ENCODE data around the gene TFEC. TPM values are rescaled to one million over a fixed set of nuclear protein-coding genes. Genes with fewer than 3 reads are reported as not detected.

TFEC gene
- total RNA-seq, 1 donor from 2014 or later, result 0.56 TPM

GRCh38 chr7:115953592-115954255 lies 76.8 kb downstream of the TFEC start:
- H3K36me3 Mint-ChIP-seq (ENCODE audit: low read depth, unreplicated experiment), result no peaks in the 10 kb centered on the region
- H3K4me3 Mint-ChIP-seq (ENCODE audit: unreplicated experiment), result no peak overlapping the region
- no peak overlapping the region for H3K27ac Mint-ChIP-seq (ENCODE audit: unreplicated experiment)
- no peak for DNase-seq (ENCODE audit: low spot score)
- no peaks in the 10 kb centered on the region for H3K9me3 Mint-ChIP-seq (ENCODE audit: unreplicated experiment)
- H3K4me1 Mint-ChIP-seq (ENCODE audit: unreplicated experiment), result no peaks in the 10 kb centered on the region
- H3K27me3 Mint-ChIP-seq (ENCODE audit: unreplicated experiment), result no peaks in the 10 kb centered on the region
- TF ChIP-seq CTCF (IDR thresholded peaks at IDR 0.05; ENCODE audit: unreplicated experiment), result no peak

GRCh38 chr7:115952832-115953231 lies 77.7 kb downstream of the TFEC start:
- H3K4me3 Mint-ChIP-seq (ENCODE audit: unreplicated experiment), result no peak overlapping the region
- no peaks in the 10 kb centered on the region for H3K27me3 Mint-ChIP-seq (ENCODE audit: unreplicated experiment)
- H3K27ac Mint-ChIP-seq (ENCODE audit: unreplicated experiment), result no peak overlapping the region
- DNase-seq (ENCODE audit: low spot score), result no peak
- no peak for TF ChIP-seq CTCF (IDR thresholded peaks at IDR 0.05; ENCODE audit: unreplicated experiment)
- no peaks in the 10 kb centered on the region for H3K36me3 Mint-ChIP-seq (ENCODE audit: low read depth, unreplicated experiment)
- H3K4me1 Mint-ChIP-seq (ENCODE audit: unreplicated experiment), result no peaks in the 10 kb centered on the region
- H3K9me3 Mint-ChIP-seq (ENCODE audit: unreplicated experiment), result no peaks in the 10 kb centered on the region

GRCh38 chr7:115951547-115951946 lies 79.0 kb downstream of the TFEC start:
- H3K4me1 Mint-ChIP-seq (ENCODE audit: unreplicated experiment), result no peaks in the 10 kb centered on the region
- no peak overlapping the region for H3K27ac Mint-ChIP-seq (ENCODE audit: unreplicated experiment)
- H3K4me3 Mint-ChIP-seq (ENCODE audit: unreplicated experiment), result no peak overlapping the region
- no peaks in the 10 kb centered on the region for H3K36me3 Mint-ChIP-seq (ENCODE audit: low read depth, unreplicated experiment)
- TF ChIP-seq CTCF (IDR thresholded peaks at IDR 0.05; ENCODE audit: unreplicated experiment), result no peak
- no peak for DNase-seq (ENCODE audit: low spot score)
- no peaks in the 10 kb centered on the region for H3K9me3 Mint-ChIP-seq (ENCODE audit: unreplicated experiment)
- no peaks in the 10 kb centered on the region for H3K27me3 Mint-ChIP-seq (ENCODE audit: unreplicated experiment)

- Mint-ChIP-seq H3K4me1 (ENCODE audit: unreplicated experiment) (no peaks in the 10 kb centered on the region), H3K27me3 (ENCODE audit: unreplicated experiment) (no peaks in the 10 kb centered on the region), H3K9me3 (ENCODE audit: unreplicated experiment) (no peaks in the 10 kb centered on the region), H3K36me3 (ENCODE audit: low read depth, unreplicated experiment) (no peaks in the 10 kb centered on the region), H3K4me3 (ENCODE audit: unreplicated experiment) (no peak overlapping the region), H3K27ac (ENCODE audit: unreplicated experiment) (no peak overlapping the region)
- TF ChIP-seq CTCF (IDR thresholded peaks at IDR 0.05; ENCODE audit: unreplicated experiment), result no peak
- no peak for DNase-seq (ENCODE audit: low spot score)
These were observed 88.8 kb downstream of the TFEC start for GRCh38 chr7:115941703-115942268.

DNA sequence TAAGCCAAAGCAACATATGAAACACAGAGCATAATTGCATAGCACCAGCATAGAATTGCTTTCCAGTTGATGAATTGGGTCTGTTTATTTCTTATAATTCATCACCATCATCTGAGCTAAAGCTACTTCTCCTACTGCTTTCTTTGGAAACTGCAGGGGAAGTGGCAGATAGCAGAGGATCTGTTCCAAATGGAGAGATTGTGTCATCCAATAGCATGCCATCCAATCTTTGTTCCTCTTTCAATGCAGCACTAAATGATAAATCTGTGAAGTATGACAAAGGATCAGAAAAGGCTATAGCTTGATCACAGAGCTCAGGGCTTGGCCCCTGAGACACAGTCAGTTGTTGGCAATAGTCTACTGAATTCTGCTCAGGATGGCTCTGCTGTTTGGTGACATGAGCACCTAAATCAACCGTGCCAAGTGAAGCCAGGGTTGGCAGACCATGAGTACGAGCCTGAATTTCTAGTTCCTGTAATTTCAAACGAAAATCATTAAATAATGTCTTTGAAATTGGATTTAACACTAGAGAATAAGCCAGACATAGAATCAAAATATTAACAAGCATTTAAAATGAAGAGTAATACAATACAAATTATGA lies 90.0 kb downstream of the TFEC start:
- DNase-seq (ENCODE audit: low spot score), result no peak
- Mint-ChIP-seq H3K27ac (ENCODE audit: unreplicated experiment) (no peak overlapping the region), H3K36me3 (ENCODE audit: low read depth, unreplicated experiment) (no peaks in the 10 kb centered on the region), H3K9me3 (ENCODE audit: unreplicated experiment) (no peaks in the 10 kb centered on the region), H3K27me3 (ENCODE audit: unreplicated experiment) (no peaks in the 10 kb centered on the region), H3K4me3 (ENCODE audit: unreplicated experiment) (no peak overlapping the region), H3K4me1 (ENCODE audit: unreplicated experiment) (no peaks in the 10 kb centered on the region)
- no peak for TF ChIP-seq CTCF (IDR thresholded peaks at IDR 0.05; ENCODE audit: unreplicated experiment)

All from endothelial cell (in vitro differentiated cells).